H1 (cell line): Measurements from ENCODE around the gene OLIG2. TPM values are rescaled to one million over a fixed set of nuclear protein-coding genes. Genes with fewer than 3 reads are reported as not detected.

ENCODE experiments used
- CTCF ChIA-PET: fragments of 300-600 bp; sonication (Branson Sonifier 250); formaldehyde crosslinking; loops from one replicate; lab custom pipeline; 2021; ENCODE audit not compliant: partially characterized antibody; lab: Charles Lee
- POLR2A ChIA-PET: fragments of 300-600 bp; sonication (Branson Sonifier 250); formaldehyde crosslinking; loops from one replicate; lab custom pipeline; 2021; ENCODE audit warnings: inconsistent platforms; ENCODE audit not compliant: partially characterized antibody; lab: Charles Lee
- DNase-seq, 2 experiments: peaks; one replicate each; pipeline versions ENCODE4 v3.0.0 to v3.0.0-alpha.2; 2010 to 2022; ENCODE audit warnings: low spot score in 2 of 2, low read depth in 1 of 2, mixed read lengths in 1 of 2
- FAIRE-seq: peaks from 2 replicates; lab custom pipeline; 2011; peaks lifted over from hg19 to GRCh38; lab: Jason Lieb, UNC
- H2AFZ ChIP-seq: 2 replicates; pipeline ENCODE4 v1.8.1; 2012; ENCODE audit warnings: low read length, inconsistent platforms
- H2AK5ac ChIP-seq: 2 replicates; pipeline ENCODE4 v1.6.1; 2013; ENCODE audit warnings: low read depth, low read length
- H2BK120ac ChIP-seq: replicated peaks from 2 replicates; pipeline ENCODE3; 2013; ENCODE audit warnings: low read depth, low read length, inconsistent platforms
- H2BK12ac ChIP-seq: 2 replicates; pipeline ENCODE4 v1.6.1; 2013; ENCODE audit warnings: low read depth, low read length
- H2BK15ac ChIP-seq: 2 replicates; pipeline ENCODE4 v1.6.1; 2013; ENCODE audit warnings: low read length
- H2BK20ac ChIP-seq: 2 replicates; pipeline ENCODE4 v1.6.1; 2013; ENCODE audit warnings: low read length
- H2BK5ac ChIP-seq: 2 replicates; pipeline ENCODE4 v1.6.1; 2013; ENCODE audit warnings: low read depth, low read length
- H3K14ac ChIP-seq: 2 replicates; pipeline ENCODE4 v1.6.1; 2013; ENCODE audit warnings: inconsistent platforms; ENCODE audit not compliant: insufficient read length
- H3K18ac ChIP-seq: 2 replicates; pipeline ENCODE4 v1.6.1; 2013; ENCODE audit warnings: low read length; ENCODE audit errors: extremely low read depth
- H3K23ac ChIP-seq: 2 replicates; pipeline ENCODE4 v1.6.1; 2013; ENCODE audit warnings: inconsistent platforms; ENCODE audit not compliant: insufficient read length
- H3K23me2 ChIP-seq: 2 replicates; pipeline ENCODE4 v1.6.1; 2013; ENCODE audit warnings: low read depth, low read length
- H3K27ac ChIP-seq: 2 replicates; pipeline ENCODE4 v1.6.1; 2011; ENCODE audit warnings: low read depth, low read length, inconsistent platforms
- H3K27me3 ChIP-seq, 4 experiments: replicated peaks in 1 of 4; 1 replicate in 1 of 4; 2 replicates in 3 of 4; pipeline versions ENCODE4 v1.6.1 to v1.8.1; 2011 to 2013; ENCODE audit warnings: low read length in 3 of 4, mild to moderate bottlenecking in 3 of 4, inconsistent platforms in 2 of 4, mixed read lengths in 2 of 4, moderate library complexity in 1 of 4; ENCODE audit not compliant: control insufficient read depth in 3 of 4, insufficient read depth in 3 of 4; ENCODE audit errors: extremely low read depth in 1 of 4
- H3K36me3 ChIP-seq, 4 experiments: 2 replicates each; pipeline versions ENCODE4 v1.6.1 to v1.8.1; 2011 to 2013; ENCODE audit warnings: mild to moderate bottlenecking in 4 of 4, low read length in 3 of 4, moderate library complexity in 2 of 4, control low read depth in 1 of 4, inconsistent platforms in 1 of 4; ENCODE audit not compliant: insufficient read depth in 4 of 4, control insufficient read depth in 2 of 4
- H3K4ac ChIP-seq: replicated peaks from 2 replicates; pipeline ENCODE3; 2013; ENCODE audit warnings: low read length, low read depth, mixed read lengths, inconsistent platforms; ENCODE audit not compliant: insufficient read length
- H3K4me1 ChIP-seq, 4 experiments: replicated peaks in 1 of 4; 1 replicate in 1 of 4; 2 replicates in 3 of 4; pipeline versions ENCODE4 v1.6.1 to v1.8.1; 2011 to 2013; ENCODE audit warnings: low read length in 3 of 4, inconsistent platforms in 2 of 4, mixed read lengths in 1 of 4; ENCODE audit not compliant: insufficient read depth in 4 of 4, control insufficient read depth in 3 of 4
- H3K4me2 ChIP-seq, 2 experiments: 2 replicates each; pipeline versions ENCODE4 v1.6.1 to v1.8.1; 2011 to 2013; ENCODE audit warnings: low read depth in 2 of 2, low read length in 2 of 2, control low read depth in 1 of 2, inconsistent platforms in 1 of 2, mild to moderate bottlenecking in 1 of 2; ENCODE audit not compliant: insufficient read depth in 1 of 2
- H3K4me3 ChIP-seq, 4 experiments: fragments of 200-600, 300-600 bp in 1 of 4; sonication (generic), shearing (Covaris generic), sonication (Bioruptor Twin) in 1 of 4; 2 replicates each; pipeline versions ENCODE4 v1.5.1 to v1.8.1; 2011 to 2016; ENCODE audit warnings: low read length in 4 of 4, low read depth in 3 of 4, control low read depth in 2 of 4, inconsistent platforms in 2 of 4, mild to moderate bottlenecking in 2 of 4, mixed read lengths in 1 of 4, moderate library complexity in 1 of 4; ENCODE audit not compliant: insufficient read depth in 2 of 4; ENCODE audit errors: extremely low read depth in 1 of 4
- H3K56ac ChIP-seq: replicated peaks from 2 replicates; pipeline ENCODE3; 2013; ENCODE audit warnings: low read depth, mild to moderate bottlenecking, mixed read lengths, low read length, inconsistent platforms; ENCODE audit not compliant: insufficient read length
- H3K79me1 ChIP-seq: 2 replicates; pipeline ENCODE4 v1.6.1; 2013; ENCODE audit warnings: low read depth, low read length, control low read depth
- H3K79me2 ChIP-seq, 2 experiments: 2 replicates each; pipeline versions ENCODE4 v1.6.1 to v1.8.1; 2012 to 2013; ENCODE audit warnings: low read length in 2 of 2, mild to moderate bottlenecking in 2 of 2, inconsistent platforms in 1 of 2; ENCODE audit not compliant: insufficient read depth in 2 of 2, control insufficient read depth in 1 of 2
- H3K9ac ChIP-seq, 4 experiments: replicated peaks in 1 of 4; 1 replicate in 1 of 4; 2 replicates in 3 of 4; pipeline versions ENCODE4 v1.6.1 to v1.8.1; 2011 to 2013; ENCODE audit warnings: low read depth in 3 of 4, low read length in 3 of 4, control low read depth in 2 of 4, mild to moderate bottlenecking in 2 of 4, moderate library complexity in 2 of 4, inconsistent platforms in 1 of 4; ENCODE audit errors: extremely low read depth in 1 of 4
- H3K9me3 ChIP-seq, 2 experiments: 2 replicates each; pipeline versions ENCODE4 v1.6.1 to v1.8.1; 2012 to 2013; ENCODE audit warnings: mild to moderate bottlenecking in 2 of 2, moderate library complexity in 2 of 2, control low read depth in 1 of 2, inconsistent platforms in 1 of 2, low read depth in 1 of 2, low read length in 1 of 2, mixed read lengths in 1 of 2; ENCODE audit not compliant: insufficient read depth in 2 of 2
- H4K20me1 ChIP-seq, 2 experiments: replicated peaks in 1 of 2; 2 replicates each; pipeline versions ENCODE3 to v1.8.1; 2011 to 2013; ENCODE audit warnings: inconsistent platforms in 2 of 2, low read length in 2 of 2, mild to moderate bottlenecking in 1 of 2; ENCODE audit not compliant: insufficient read depth in 2 of 2, control insufficient read depth in 1 of 2
- H4K5ac ChIP-seq: 2 replicates; pipeline ENCODE4 v1.6.1; 2013; ENCODE audit warnings: low read length, low read depth, mixed read lengths, inconsistent platforms; ENCODE audit not compliant: insufficient read length
- H4K8ac ChIP-seq: 2 replicates; pipeline ENCODE4 v1.8.0; 2013; ENCODE audit warnings: mild to moderate bottlenecking, moderate library complexity, low read length, inconsistent platforms; ENCODE audit not compliant: insufficient read depth; ENCODE audit errors: extremely low read depth
- H4K91ac ChIP-seq: replicated peaks from 2 replicates; pipeline ENCODE3; 2013; ENCODE audit warnings: low read length, mixed read lengths, inconsistent platforms; ENCODE audit not compliant: insufficient read length
- CBX8 ChIP-seq: fragments of 300-800, 300-1000 bp; sonication (generic); IDR thresholded peaks from 2 replicates; pipeline ENCODE4 v1.7.1; 2016; ENCODE audit warnings: low read depth, low read length, borderline replicate concordance
- CREB1 ChIP-seq: IDR thresholded peaks from 2 replicates; pipeline ENCODE4 v1.6.1; 2012; ENCODE audit warnings: inconsistent platforms
- CTBP2 ChIP-seq: IDR thresholded peaks from 2 replicates; pipeline ENCODE4 v1.7.0; 2011; ENCODE audit warnings: borderline replicate concordance, mild to moderate bottlenecking, moderate library complexity, mixed read lengths, low read length; ENCODE audit not compliant: insufficient read depth, insufficient read length
- EP300 ChIP-seq, 2 experiments: IDR thresholded peaks; 1 replicate in 1 of 2; 2 replicates in 1 of 2; pipeline ENCODE4 v1.6.1; 2011 to 2012; ENCODE audit warnings: low read depth in 2 of 2, low read length in 2 of 2, mild to moderate bottlenecking in 2 of 2, borderline replicate concordance in 1 of 2, inconsistent platforms in 1 of 2, moderate library complexity in 1 of 2
- EZH2 ChIP-seq: fragments of 200-600 bp; sonication (generic); IDR thresholded peaks from 2 replicates; pipeline ENCODE4 v1.7.1; 2012; ENCODE audit warnings: low read depth, mild to moderate bottlenecking, moderate library complexity, low read length, inconsistent platforms; ENCODE audit not compliant: severe bottlenecking
- FOSL1 ChIP-seq: IDR thresholded peaks from 2 replicates; pipeline ENCODE4 v1.6.1; 2011; ENCODE audit warnings: mild to moderate bottlenecking, low read depth, low read length, moderate library complexity; ENCODE audit not compliant: insufficient read depth
- JUN ChIP-seq: IDR thresholded peaks from 2 replicates; pipeline ENCODE4 v1.6.1; 2011; ENCODE audit warnings: low read depth, mild to moderate bottlenecking, improper control_type of control experiment, low read length
- RBBP5 ChIP-seq: IDR thresholded peaks from 2 replicates; pipeline ENCODE4 v1.7.1; 2012; ENCODE audit warnings: low read depth, mild to moderate bottlenecking, inconsistent platforms, low read length, moderate library complexity, borderline replicate concordance
- SAP30 ChIP-seq: fragments of 300-600 bp; sonication (generic); IDR thresholded peaks from 2 replicates; pipeline ENCODE4 v1.7.1; 2012; ENCODE audit warnings: low read length, moderate library complexity, mild to moderate bottlenecking, inconsistent platforms; ENCODE audit not compliant: insufficient read depth, insufficient replicate concordance
- SIN3A ChIP-seq, 2 experiments: IDR thresholded peaks in 1 of 2; conservative IDR thresholded peaks in 1 of 2; 2 replicates each; pipeline ENCODE4 v1.6.1; 2011 to 2012; ENCODE audit warnings: low read length in 2 of 2, improper control_type of control experiment in 1 of 2, low read depth in 1 of 2, mild to moderate bottlenecking in 1 of 2
- SP1 ChIP-seq: IDR thresholded peaks from 2 replicates; pipeline ENCODE4 v1.6.1; 2011; ENCODE audit warnings: low read depth, low read length
- SP4 ChIP-seq: IDR thresholded peaks from 2 replicates; pipeline ENCODE4 v1.6.1; 2012; ENCODE audit warnings: low read length, inconsistent platforms
- WGBS, 2 experiments: shearing (Covaris generic) in 1 of 2; methylation state at CpG; one replicate each; pipeline versions ENCODE4 v1.1.6 to v1.1.7; 2013 to 2015; ENCODE audit warnings: low lambda C conversion rate in 2 of 2, mixed read lengths in 2 of 2, inconsistent platforms in 1 of 2, low coverage in 1 of 2, missing lambda C conversion rate in 1 of 2; ENCODE audit not compliant: insufficient replicate concordance in 2 of 2, insufficient coverage in 1 of 2, insufficient read length in 1 of 2; ENCODE audit errors: extremely low coverage in 1 of 2, missing lambda C conversion rate in 1 of 2; 5-methylcytosine and 5-hydroxymethylcytosine counted together
- polyA plus RNA-seq, 7 experiments: library from polyadenylated mRNA; depleted of rRNA in 3 of 7; stranded (reverse) in 5 of 7; unstranded in 2 of 7; fragments of >200 nt in 5 of 7; fragments of 200-250 nt in 2 of 7; gene quantifications; 1 replicate in 5 of 7; 2 replicates in 1 of 7; 4 replicates in 1 of 7; pipeline versions ENCODE4 v1.2.1 to v1.2.3, GENCODE V29; 2011 to 2013; ENCODE audit warnings: missing spikeins in 2 of 7, mixed read lengths in 2 of 7
- total RNA-seq: library from RNA; stranded (reverse); fragmentation: NEBNext Ultra II Directional; extraction: Animal tissue kit (Norgen Biotek cat#: 25700); gene quantifications from 2 replicates; pipeline ENCODE4 v1.2.1, GENCODE V29; 2021
- TF ChIP-seq, protein P1 (sequence below): IDR thresholded peaks from 2 replicates; pipeline ENCODE4 v1.6.1; 2012; ENCODE audit warnings: inconsistent platforms

OLIG2 gene
- total and polyA plus RNA-seq, 2 of the 8 experiments (the other 6 are each of a cell fraction or from before 2014, with no cell fraction given): 0.79 TPM; not detected in 1

DNA sequence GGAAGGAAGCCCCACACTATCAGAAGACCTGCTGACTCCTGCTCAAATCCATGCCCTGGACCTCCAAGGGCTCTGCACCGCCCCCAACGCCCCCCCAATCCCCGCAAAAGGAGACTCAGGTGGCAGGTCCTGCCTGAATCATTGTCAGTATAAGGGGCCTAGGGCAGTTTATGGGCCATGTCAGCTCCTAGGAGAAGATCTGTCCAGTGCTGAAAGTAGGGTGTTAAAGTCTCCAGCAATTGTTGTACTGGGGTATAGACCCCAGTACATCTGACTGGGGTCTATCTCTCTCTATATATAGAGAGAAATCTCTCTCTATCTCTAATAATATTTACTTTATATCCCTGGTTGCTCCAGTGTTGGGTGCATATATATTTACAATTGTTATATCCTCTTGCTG, 12.1 kb upstream of the OLIG2 start:
- H2BK20ac ChIP-seq: no peak overlapping the region
- H3K4me3 ChIP-seq: no peak overlapping the region
- WGBS, 2 experiments: 85% methylated on average over 3 of the region's 3 CpGs; no CpG with 5 or more reads in 1 of the 2 experiments
- H3K4me1 ChIP-seq: no peaks in the 10 kb centered on the region; a peak in 1 of 7 replicates
- H3K23ac ChIP-seq: no peak overlapping the region
- H3K14ac ChIP-seq: no peak overlapping the region
- no peak overlapping the region for H3K27ac ChIP-seq
- POLR2A ChIA-PET: no interaction called here
- H2BK12ac ChIP-seq: no peak overlapping the region
- no peak overlapping the region for H2BK5ac ChIP-seq
- H4K91ac ChIP-seq: no peak overlapping the region
- H3K56ac ChIP-seq: no peak overlapping the region
- no peak overlapping the region for H3K4ac ChIP-seq
- CTCF ChIA-PET: interaction anchor here (1.2 kb wide), 1 partner anchor 23 kb away, joined by 3 read pairs; no protein-coding TSS in a partner anchor
- H2BK120ac ChIP-seq: no peak overlapping the region
- H3K4me2 ChIP-seq: no peak overlapping the region
- H4K5ac ChIP-seq: no peak overlapping the region
- DNase-seq (peak in 1 of 2 experiments; percentile 11), FAIRE-seq (no peak)
- H2BK15ac ChIP-seq: no peak overlapping the region
- no peak overlapping the region for H2AK5ac ChIP-seq
- no peaks in the 10 kb centered on the region for H3K9me3 ChIP-seq
- no peak overlapping the region for H3K9ac ChIP-seq
- H3K23me2 ChIP-seq: no peaks in the 10 kb centered on the region
- no peak overlapping the region for H3K18ac ChIP-seq
- H4K20me1 ChIP-seq: no peaks in the 10 kb centered on the region
- no peaks in the 10 kb centered on the region for H3K36me3 ChIP-seq
- H4K8ac ChIP-seq: no peak overlapping the region
- no peak overlapping the region for H2AFZ ChIP-seq
- no peaks in the 10 kb centered on the region for H3K79me2 ChIP-seq
- H3K79me1 ChIP-seq: no peaks in the 10 kb centered on the region
- H3K27me3 ChIP-seq: peaks cover 8 to 17% (median 13%) of the 10 kb centered on the region in 4 experiments
- TF ChIP-seq RBBP5: no peak
- TF ChIP-seq SP4: no peak
- TF ChIP-seq JUN: no peak
- no peak for TF ChIP-seq SAP30
- TF ChIP-seq SP1: no peak
- TF ChIP-seq FOSL1: no peak
- no peak for TF ChIP-seq CBX8
- TF ChIP-seq EP300 (IDR thresholded peaks at IDR 0.05; ENCODE audit: borderline replicate concordance in 1 of 2, low read depth in 2 of 2, low read length in 2 of 2): no peak
- TF ChIP-seq CTBP2: no peak
- no peak for TF ChIP-seq CREB1
- TF ChIP-seq EZH2: no peak
- TF ChIP-seq, protein P1, sequence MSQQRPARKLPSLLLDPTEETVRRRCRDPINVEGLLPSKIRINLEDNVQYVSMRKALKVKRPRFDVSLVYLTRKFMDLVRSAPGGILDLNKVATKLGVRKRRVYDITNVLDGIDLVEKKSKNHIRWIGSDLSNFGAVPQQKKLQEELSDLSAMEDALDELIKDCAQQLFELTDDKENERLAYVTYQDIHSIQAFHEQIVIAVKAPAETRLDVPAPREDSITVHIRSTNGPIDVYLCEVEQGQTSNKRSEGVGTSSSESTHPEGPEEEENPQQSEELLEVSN: no peak
- TF ChIP-seq SIN3A (conservative IDR thresholded peaks at IDR 0.05 in 1 of 2, IDR thresholded peaks at IDR 0.05 in 1 of 2; ENCODE audit: low read depth in 1 of 2, low read length in 2 of 2): no peak
